Activated naive CD8-positive, alpha-beta T cell treated with anti-CD3 and anti-CD28 coated beads, Interleukin-2, amount 50 U/mL, for 16 hours (primary cell): ENCODE results near the gene NDUFB11.
A peak's percentile ranks its signal among the peaks of the same experiment; 100 is the strongest.
"Not testable (repeated sequence)": the region's sequence is repeated elsewhere in the genome, so short reads cannot be mapped to it uniquely, and the experiment has no call there.

Source experiments
- DNase-seq: peaks from one replicate; pipeline ENCODE4 v3.0.0-alpha.2; 2020; ENCODE audit warnings: low read depth, low spot score

The NDUFB11 gene

DNA sequence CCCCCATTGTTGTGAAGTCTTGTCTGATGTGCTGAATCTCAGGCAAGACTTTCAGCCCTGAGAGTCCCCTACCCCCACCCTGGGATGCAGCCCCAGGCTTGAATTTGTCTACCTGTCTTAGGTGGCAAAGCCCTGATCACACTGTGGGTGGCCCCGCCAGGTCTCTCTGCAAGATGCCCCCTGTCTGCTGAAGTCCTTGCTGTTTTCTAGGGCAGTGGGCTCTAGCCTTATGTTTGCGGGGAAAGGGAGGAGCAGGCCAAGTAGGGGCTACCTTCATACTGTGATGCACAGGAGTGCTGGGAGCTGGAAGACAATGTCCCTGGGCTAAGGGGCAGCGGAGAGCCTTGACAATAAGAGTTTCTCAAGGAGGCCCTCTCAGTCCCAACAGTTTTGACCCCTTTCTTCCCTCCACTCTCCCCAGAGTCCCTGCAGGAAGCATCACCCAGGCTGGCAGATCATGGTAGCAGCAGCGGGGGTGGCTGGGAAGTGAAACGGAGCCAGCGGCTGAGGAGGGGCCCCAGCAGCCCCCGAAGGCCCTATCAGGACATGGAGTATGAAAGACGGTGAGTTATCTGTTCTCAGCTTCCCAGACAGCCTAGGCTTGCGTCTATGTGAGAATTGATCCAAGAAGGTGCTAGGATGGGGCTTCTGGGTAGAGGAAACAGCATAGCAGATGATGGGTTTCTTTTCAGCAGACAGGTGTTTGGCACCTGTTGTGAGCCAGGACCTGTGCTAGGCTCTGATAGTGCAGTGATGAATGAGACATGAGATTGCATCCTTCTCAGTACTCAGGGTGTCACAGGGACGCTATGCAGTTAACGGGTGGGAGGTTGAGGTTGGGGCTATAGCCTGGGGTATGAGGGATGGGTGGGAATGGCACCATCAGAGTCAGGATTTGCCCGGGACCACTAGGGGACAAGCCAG is 2.7 kb upstream of the NDUFB11 start:
- no peak for DNase-seq

GRCh38 chrX:47146121-47146935 is 1.8 kb upstream of the NDUFB11 start:
- no peak for DNase-seq

- DNase-seq: no peak
Observed at GRCh38 chrX:47145395-47146120, 1.1 kb upstream of the NDUFB11 start.

GRCh38 chrX:47143894-47144625 is 442 bp downstream of the NDUFB11 start:
- DNase-seq: no peak

DNA sequence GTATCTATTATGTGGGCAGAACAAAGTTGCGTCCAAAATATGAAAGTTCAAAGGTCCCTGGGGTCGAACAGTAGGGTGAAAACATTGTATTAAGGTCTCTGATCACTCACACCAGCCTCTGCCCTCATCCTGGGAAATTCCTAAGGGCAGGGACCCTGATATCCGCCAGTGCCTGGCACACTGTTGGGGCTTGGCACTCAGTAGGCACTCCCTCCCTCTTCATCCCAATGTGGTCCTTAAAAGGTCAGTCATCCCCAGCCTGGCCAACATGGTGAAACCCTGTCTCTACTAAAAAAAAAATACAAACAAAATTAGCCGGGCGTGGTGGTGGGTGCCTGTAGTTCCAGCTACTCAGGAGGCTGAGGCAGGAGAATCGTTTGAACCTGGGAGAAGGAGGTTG is 6.3 kb downstream of the NDUFB11 start:
- no peak for DNase-seq

GRCh38 chrX:47135650-47136049 is 8.9 kb downstream of the NDUFB11 start:
- DNase-seq: not testable (repeated sequence)

GRCh38 chrX:47133493-47133892 is 11.0 kb downstream of the NDUFB11 start:
- DNase-seq: no peak

GRCh38 chrX:47129899-47130358 is 14.6 kb downstream of the NDUFB11 start:
- no peak for DNase-seq

DNA sequence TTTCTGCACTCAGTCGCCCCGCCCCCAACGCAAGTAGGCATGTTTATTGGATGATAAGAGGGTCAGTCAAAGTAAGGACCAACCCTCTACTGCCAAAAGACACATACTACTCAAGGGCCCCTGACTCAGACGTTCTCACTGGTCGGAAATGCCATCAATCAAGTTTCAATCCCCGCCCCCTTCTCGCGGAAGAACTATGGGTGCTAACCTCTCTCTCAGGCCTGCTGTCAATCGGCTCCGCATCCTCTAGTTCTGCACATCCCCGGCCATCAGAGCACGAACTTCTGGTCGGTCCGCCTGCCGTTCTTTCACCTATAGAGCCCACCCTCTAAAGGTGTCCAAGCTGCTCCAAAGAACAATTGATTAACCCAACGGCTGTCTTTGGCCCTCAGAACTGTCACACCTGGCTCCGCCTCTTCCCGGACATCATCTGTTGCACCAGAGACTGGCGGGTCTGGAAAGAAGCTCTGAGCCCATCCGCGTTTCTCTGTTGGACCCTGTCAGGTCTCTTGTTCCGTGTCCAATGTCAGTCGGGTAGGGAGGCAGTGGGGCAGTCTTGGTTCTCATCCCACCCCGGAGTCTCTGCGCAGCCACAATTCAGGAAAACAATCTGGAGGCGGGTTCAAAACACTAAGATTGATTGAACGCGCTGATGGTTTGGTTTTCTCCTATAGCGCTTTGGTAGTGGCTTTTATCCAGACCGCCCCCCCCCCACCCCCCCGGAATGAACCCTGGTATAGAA is 15.2 kb downstream of the NDUFB11 start:
- DNase-seq: peak; percentile 67

GRCh38 chrX:47124466-47124865 is 20.0 kb downstream of the NDUFB11 start:
- DNase-seq: not testable (repeated sequence)

DNA sequence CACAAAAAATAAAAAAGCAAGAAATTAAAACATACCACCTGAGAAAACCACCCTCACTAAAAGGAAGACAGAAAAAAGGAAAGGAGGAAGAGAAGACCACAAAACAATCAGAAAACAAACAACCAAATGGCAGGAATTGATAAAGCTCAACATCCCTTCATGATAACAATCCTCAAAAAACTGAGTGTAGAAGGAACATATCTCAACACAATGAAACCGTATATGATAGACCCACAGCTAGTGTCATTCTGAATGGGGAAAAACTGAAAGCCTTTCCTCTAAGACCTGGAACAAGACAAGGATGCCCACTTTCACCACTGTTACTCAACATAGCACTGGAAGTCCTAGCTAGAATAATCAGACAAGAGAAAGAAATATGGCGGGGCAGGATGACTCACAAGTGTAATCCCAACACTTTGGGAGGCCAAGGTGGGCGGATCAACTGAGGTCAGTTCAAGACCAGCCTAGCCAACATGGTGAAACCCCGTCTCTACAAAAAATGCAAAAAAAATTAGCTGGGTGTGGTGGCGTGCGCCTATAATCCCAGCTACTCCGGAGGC is 27.9 kb downstream of the NDUFB11 start:
- not testable (repeated sequence) for DNase-seq

DNA sequence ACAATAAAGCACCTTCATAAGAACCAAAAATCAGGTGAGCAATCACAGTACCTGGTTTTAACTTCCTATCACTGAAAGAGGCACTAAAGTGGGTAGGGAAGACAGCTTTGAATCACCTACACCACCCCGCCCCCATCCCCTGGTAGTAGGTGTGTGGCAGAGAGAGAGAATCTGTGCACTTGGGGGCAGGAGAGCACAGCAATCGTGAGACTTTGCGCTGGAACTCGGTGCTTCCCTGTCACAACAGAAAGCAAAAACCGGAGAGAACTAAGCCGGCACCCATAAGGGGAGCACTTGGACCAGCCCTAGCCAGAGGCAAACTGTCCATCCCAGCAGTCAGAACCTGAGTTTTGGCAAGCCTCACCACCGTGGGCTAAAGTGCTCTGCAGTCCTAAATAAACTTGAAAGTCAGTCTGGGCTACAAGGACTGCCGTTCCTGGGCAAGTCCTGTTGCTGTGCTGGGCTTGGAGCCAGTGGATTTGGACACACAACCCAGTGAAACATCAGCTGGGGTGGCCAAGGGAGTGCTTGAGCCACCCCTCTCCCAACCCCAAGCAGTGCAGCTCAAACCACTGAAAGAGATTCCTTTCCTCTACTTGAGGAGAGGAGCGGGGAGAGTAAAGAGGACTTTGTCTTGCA is 32.1 kb downstream of the NDUFB11 start:
- DNase-seq: no peak

GRCh38 chrX:47110936-47111615 is 33.4 kb downstream of the NDUFB11 start:
- DNase-seq: not testable (repeated sequence)

DNA sequence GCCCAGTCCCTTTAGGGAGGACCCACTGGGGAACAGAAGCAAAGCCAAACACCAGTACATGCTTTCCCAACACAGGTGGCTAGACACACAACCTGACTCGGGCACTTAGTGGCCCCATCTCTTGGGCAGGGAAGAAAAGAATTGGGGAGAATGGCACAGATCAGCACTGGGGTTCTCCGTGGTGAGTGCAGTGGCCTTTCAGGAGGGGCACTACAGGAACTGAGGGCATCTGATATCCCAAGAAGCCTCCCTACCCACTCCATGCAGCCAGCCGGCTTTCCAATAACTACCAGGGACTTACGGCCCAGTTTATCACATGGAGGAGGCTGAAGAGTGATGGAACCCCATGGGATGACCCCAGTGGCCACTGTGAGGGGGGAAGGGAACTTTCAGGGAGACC is 43.3 kb downstream of the NDUFB11 start:
- DNase-seq: no peak

DNA sequence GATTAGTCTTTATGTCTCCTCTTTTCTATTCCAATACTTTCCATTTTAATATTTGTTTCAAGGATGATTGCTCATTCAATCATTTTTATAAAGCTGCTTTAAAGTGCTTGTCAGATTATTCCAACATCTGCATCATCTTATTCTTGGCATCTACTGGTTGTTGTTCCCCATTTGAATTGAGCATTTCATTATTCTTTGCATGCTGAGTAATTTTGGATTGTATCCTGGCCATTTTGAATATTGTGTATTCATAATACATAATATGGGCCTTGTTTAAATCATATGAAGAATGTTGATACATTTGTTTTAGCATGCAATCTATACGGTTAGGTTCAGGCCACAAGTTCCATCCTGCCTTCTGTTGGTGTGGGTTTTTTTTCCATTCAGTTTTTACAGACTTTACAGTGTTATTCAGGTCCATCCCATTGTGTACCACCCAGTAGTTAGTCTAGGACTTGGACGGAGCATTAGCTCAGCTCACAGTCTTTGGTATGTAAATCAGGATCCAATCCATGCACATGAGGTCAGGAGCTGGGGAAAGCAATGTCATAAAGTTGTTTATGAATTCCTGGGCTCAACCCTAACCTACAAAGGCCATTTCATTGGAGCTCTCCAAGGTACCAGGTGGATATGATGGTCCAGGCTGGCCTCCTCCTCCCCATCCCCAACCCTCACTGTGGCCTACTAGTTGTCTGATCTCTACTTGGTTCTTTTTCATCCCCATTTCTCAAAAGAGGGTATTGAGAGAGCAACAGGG is 46.0 kb downstream of the NDUFB11 start:
- DNase-seq: no peak

GRCh38 chrX:47097018-47097417 is 47.5 kb downstream of the NDUFB11 start:
- DNase-seq: no peak

DNA sequence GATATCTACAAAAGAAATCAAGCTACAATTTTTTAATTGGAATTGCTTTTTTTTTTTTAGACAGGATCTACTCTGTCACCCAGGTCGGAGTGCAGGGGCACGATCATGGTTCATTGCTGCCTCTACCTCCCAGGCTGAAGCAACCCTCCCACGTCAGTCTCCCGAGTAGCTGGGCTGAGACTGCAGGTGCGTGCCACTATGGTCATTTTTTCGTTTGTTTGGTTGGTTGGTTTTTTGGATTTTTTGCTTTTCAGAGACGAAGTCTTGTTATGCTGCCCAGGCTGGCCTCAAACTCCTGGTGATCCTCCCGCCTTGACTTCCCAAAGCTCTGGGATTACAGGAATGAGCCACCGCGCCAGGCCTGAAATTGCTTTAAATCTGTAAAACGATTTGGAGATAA is 50.6 kb downstream of the NDUFB11 start:
- DNase-seq: no peak

- no peak for DNase-seq
Observed at GRCh38 chrX:47093248-47093647, 51.3 kb downstream of the NDUFB11 start.
